Measurements from ENCODE around the gene RAB6A.

GRCh38 chr11:73787051-73787642, 26.3 kb upstream of the RAB6A start:
- TF ChIP-seq CTCF (IDR thresholded peaks at IDR 0.05) (no peak), POLR2A (IDR thresholded peaks at IDR 0.05) (no peak)
